SK-N-SH treated with all-trans-retinoic acid at 6 μM for 48 hours (cell line): ENCODE results near the gene DMRTC2.

Source experiments
- ATAC-seq: fragments of 200-7000 bp; cut with Tn5 transposase; 3 replicates; pipeline ENCODE4 v1.9.1; 2020; ENCODE audit warnings: mild to moderate bottlenecking, moderate library complexity
- ARNTL ChIP-seq: fragments of 450-650 bp; formaldehyde crosslinking; IDR thresholded peaks from 2 replicates; pipeline ENCODE4 v1.5.0; 2020; ENCODE audit warnings: low read depth, mild to moderate bottlenecking, moderate library complexity, borderline replicate concordance
- BACH2 ChIP-seq: fragments of 250-450 bp; sonication (Bioruptor Pico); IDR thresholded peaks from 2 replicates; pipeline ENCODE4 v1.9.0; 2021; ENCODE audit warnings: mild to moderate bottlenecking, borderline replicate concordance
- CREB5 ChIP-seq: fragments of 250-450 bp; sonication (Bioruptor Pico); IDR thresholded peaks from 2 replicates; pipeline ENCODE4 v1.5.1; 2020; ENCODE audit warnings: low read depth, mild to moderate bottlenecking, moderate library complexity
- CSDC2 ChIP-seq: fragments of 250-450 bp; sonication (Bioruptor Pico); IDR thresholded peaks from 2 replicates; pipeline ENCODE4 v1.5.0; 2020; ENCODE audit warnings: mild to moderate bottlenecking, moderate library complexity
- CSRNP3 ChIP-seq: fragments of 250-450 bp; sonication (Bioruptor Pico); IDR thresholded peaks from 2 replicates; pipeline ENCODE4 v1.5.1; 2021; ENCODE audit warnings: mild to moderate bottlenecking, moderate library complexity
- ESRRG ChIP-seq: fragments of 250-450 bp; sonication (Bioruptor Pico); IDR thresholded peaks from 2 replicates; pipeline ENCODE4 v1.6.1; 2021; ENCODE audit warnings: mild to moderate bottlenecking
- GLIS3 ChIP-seq: fragments of 250-450 bp; sonication (Bioruptor Pico); IDR thresholded peaks from 2 replicates; pipeline ENCODE4 v1.5.0; 2020; ENCODE audit warnings: mild to moderate bottlenecking, moderate library complexity
- ISL1 ChIP-seq: fragments of 250-450 bp; sonication (Bioruptor Pico); IDR thresholded peaks from 2 replicates; pipeline ENCODE4 v2.1.2; 2022; ENCODE audit warnings: mild to moderate bottlenecking, moderate library complexity
- OSR1 ChIP-seq: fragments of 250-450 bp; sonication (Bioruptor Pico); IDR thresholded peaks from 2 replicates; pipeline ENCODE4 v1.8.0; 2022; ENCODE audit warnings: moderate library complexity, mild to moderate bottlenecking, inconsistent platforms
- PATZ1 ChIP-seq: fragments of 250-450 bp; sonication (Bioruptor Pico); IDR thresholded peaks from 2 replicates; pipeline ENCODE4 v1.8.0; 2020; ENCODE audit warnings: mild to moderate bottlenecking, moderate library complexity, borderline replicate concordance
- POU6F1 ChIP-seq: fragments of 250-450 bp; sonication (Bioruptor Pico); IDR thresholded peaks from 2 replicates; pipeline ENCODE4 v1.8.0; 2021; ENCODE audit warnings: low read depth, mild to moderate bottlenecking, moderate library complexity, borderline replicate concordance
- PPARA ChIP-seq: fragments of 250-450 bp; sonication (Bioruptor Pico); IDR thresholded peaks from 2 replicates; pipeline ENCODE4 v1.5.0; 2020; ENCODE audit warnings: mild to moderate bottlenecking, borderline replicate concordance
- RARB ChIP-seq: fragments of 250-450 bp; sonication (Bioruptor Pico); IDR thresholded peaks from 2 replicates; pipeline ENCODE4 v1.8.0; 2021; ENCODE audit warnings: mild to moderate bottlenecking, moderate library complexity
- SNAI2 ChIP-seq: fragments of 250-450 bp; sonication (Bioruptor Pico); IDR thresholded peaks from 2 replicates; pipeline ENCODE4 v1.5.0; 2020; ENCODE audit warnings: mild to moderate bottlenecking, moderate library complexity
- TCF4 ChIP-seq: fragments of 250-450 bp; sonication (Bioruptor Pico); IDR thresholded peaks from 2 replicates; pipeline ENCODE4 v1.8.0; 2021; ENCODE audit warnings: mild to moderate bottlenecking, moderate library complexity, borderline replicate concordance
- TOX ChIP-seq: fragments of 250-450 bp; sonication (Bioruptor Pico); IDR thresholded peaks from 2 replicates; pipeline ENCODE4 v1.8.0; 2021; ENCODE audit warnings: mild to moderate bottlenecking, moderate library complexity, borderline replicate concordance
- TSHZ2 ChIP-seq: fragments of 250-450 bp; sonication (Bioruptor Pico); IDR thresholded peaks from 2 replicates; pipeline ENCODE4 v1.5.0; 2020; ENCODE audit warnings: mild to moderate bottlenecking, moderate library complexity
- ZC3H10 ChIP-seq: fragments of 250-450 bp; sonication (Bioruptor Pico); IDR thresholded peaks from 2 replicates; pipeline ENCODE4 v1.5.1; 2021; ENCODE audit warnings: mild to moderate bottlenecking, moderate library complexity
- ZFP3 ChIP-seq: fragments of 250-450 bp; sonication (Bioruptor Pico); IDR thresholded peaks from 2 replicates; pipeline ENCODE4 v1.5.0; 2020; ENCODE audit warnings: mild to moderate bottlenecking, moderate library complexity
- ZFP30 ChIP-seq: fragments of 450-650 bp; formaldehyde crosslinking; IDR thresholded peaks from 2 replicates; pipeline ENCODE4 v1.5.0; 2022; ENCODE audit warnings: mild to moderate bottlenecking, moderate library complexity
- ZNF565 ChIP-seq: fragments of 450-650 bp; formaldehyde crosslinking; conservative IDR thresholded peaks from 2 replicates; pipeline ENCODE4 v1.5.0; 2020; ENCODE audit warnings: low read depth, mild to moderate bottlenecking, moderate library complexity
- ZNF70 ChIP-seq: fragments of 450-650 bp; formaldehyde crosslinking; IDR thresholded peaks from 2 replicates; pipeline ENCODE4 v1.5.0; 2020; ENCODE audit warnings: mild to moderate bottlenecking, moderate library complexity
- ZNF8 ChIP-seq: fragments of 450-650 bp; formaldehyde crosslinking; IDR thresholded peaks from 2 replicates; pipeline ENCODE4 v1.5.0; 2020; ENCODE audit warnings: mild to moderate bottlenecking, moderate library complexity

DMRTC2 gene

GRCh38 chr19:41860419-41861115, 15.7 kb downstream of the DMRTC2 start:
- TF ChIP-seq PPARA (no peak), ZNF565 (no peak), CSDC2 (CRISPR knock-in tag) (no peak), SNAI2 (no peak), PATZ1 (CRISPR knock-in tag) (no peak), CSRNP3 (no peak), OSR1 (CRISPR knock-in tag) (no peak), ZC3H10 (CRISPR knock-in tag) (no peak), ZNF70 (CRISPR knock-in tag) (no peak), ESRRG (CRISPR knock-in tag) (no peak)
- ATAC-seq = no peak

GRCh38 chr19:41861116-41861768, 16.4 kb downstream of the DMRTC2 start:
- TF ChIP-seq ZFP3 (CRISPR knock-in tag) = no peak
- no peak for TF ChIP-seq ARNTL (CRISPR knock-in tag)
- no peak for TF ChIP-seq ZNF8
- TF ChIP-seq ZFP30 (CRISPR knock-in tag) = no peak
- no peak for TF ChIP-seq ESRRG (CRISPR knock-in tag)
- no peak for TF ChIP-seq RARB
- TF ChIP-seq ZC3H10 (CRISPR knock-in tag) = no peak
- no peak for TF ChIP-seq OSR1 (CRISPR knock-in tag)
- TF ChIP-seq ZNF70 (CRISPR knock-in tag) = no peak
- TF ChIP-seq SNAI2 = no peak
- TF ChIP-seq ISL1 (CRISPR knock-in tag) = no peak
- TF ChIP-seq CREB5 (CRISPR knock-in tag) = no peak
- TF ChIP-seq PATZ1 (CRISPR knock-in tag) = no peak
- TF ChIP-seq, all 23 proteins: peak for 0
- ATAC-seq = no peak

GRCh38 chr19:41861846-41862245, 17.0 kb downstream of the DMRTC2 start:
- ATAC-seq = no peak
- TF ChIP-seq ARNTL (CRISPR knock-in tag) (no peak), ZFP3 (CRISPR knock-in tag) (no peak), GLIS3 (CRISPR knock-in tag) (no peak), POU6F1 (CRISPR knock-in tag) (no peak), ZNF70 (CRISPR knock-in tag) (no peak), ZNF8 (no peak), TSHZ2 (CRISPR knock-in tag) (no peak), TOX (CRISPR knock-in tag) (no peak), TCF4 (CRISPR knock-in tag) (no peak), ZFP30 (CRISPR knock-in tag) (no peak), PPARA (no peak), ZNF565 (no peak), BACH2 (CRISPR knock-in tag) (no peak), RARB (no peak), OSR1 (CRISPR knock-in tag) (no peak), SNAI2 (no peak), CSDC2 (CRISPR knock-in tag) (no peak), CSRNP3 (no peak)
